GM21515 (cell line): ENCODE results near the gene LRRC4C.
"Not testable (repeated sequence)": the region's sequence is repeated elsewhere in the genome, so short reads cannot be mapped to it uniquely, and the experiment has no call there.

Source experiments
- ATAC-seq: cut with Tn5 transposase; IDR thresholded peaks from one replicate; pipeline ENCODE4 v1.9.1; 2021; ENCODE audit not compliant: unreplicated experiment

Gene LRRC4C

GRCh38 chr11:41044747-41045146 is 414.7 kb downstream of the LRRC4C start:
- ATAC-seq: no peak

DNA sequence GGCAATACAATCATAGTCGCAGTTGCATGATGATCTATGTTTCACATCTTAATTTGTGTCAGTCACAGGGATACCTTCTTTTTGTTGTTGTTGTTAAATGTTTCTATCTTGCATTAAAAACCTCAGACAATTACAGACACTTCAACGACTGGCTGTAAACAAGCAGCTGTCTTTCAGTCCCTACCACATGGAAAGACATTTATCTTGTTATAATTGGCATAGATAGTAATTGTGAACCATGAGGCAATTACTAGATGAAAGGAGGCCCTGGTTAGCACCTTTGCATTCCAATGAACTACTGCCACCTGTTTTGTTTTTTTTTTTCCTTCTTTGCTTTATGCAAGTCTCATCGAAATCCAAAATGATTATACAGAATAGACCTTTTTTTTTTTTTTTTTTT is 416.8 kb downstream of the LRRC4C start:
- ATAC-seq: no peak

DNA sequence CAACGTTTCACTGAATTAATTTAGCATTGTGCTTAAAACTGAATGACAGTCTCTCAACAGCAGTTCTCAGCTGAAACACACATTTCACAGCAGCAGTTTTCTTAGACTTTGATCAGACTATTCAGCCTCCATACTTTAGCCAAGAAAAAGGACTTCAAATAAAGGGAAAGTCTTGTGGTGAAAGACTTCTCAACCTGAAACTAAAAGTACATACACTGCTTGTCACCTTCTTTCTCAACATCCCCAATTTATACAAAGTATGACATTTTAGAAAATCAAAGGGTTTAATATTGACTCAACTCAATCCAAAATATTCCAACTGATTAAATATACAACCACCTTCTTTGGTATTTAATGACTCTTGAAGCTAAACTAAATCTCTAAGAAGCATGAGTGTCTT is 419.0 kb downstream of the LRRC4C start:
- no peak for ATAC-seq

DNA sequence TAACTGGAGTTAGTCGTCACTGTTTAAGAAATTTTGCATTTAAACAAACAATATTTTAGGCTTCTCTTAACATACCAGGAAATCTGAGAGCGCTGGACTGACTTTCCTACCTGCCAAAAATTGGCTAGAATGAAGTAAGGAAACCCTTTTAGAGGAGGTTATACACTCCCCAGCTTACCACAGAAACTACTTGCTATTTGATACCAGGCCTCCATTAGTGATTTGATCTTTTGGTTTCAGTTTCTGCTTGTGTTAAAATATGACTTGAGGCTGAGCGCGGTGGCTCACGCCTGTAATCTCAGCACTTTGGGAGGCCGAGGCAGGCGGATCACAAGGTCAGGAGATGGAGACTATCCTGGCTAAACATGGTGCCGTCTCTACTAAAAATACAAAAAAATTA is 419.9 kb downstream of the LRRC4C start:
- ATAC-seq: no peak

GRCh38 chr11:41031551-41032060 is 427.8 kb downstream of the LRRC4C start:
- ATAC-seq: no peak

DNA sequence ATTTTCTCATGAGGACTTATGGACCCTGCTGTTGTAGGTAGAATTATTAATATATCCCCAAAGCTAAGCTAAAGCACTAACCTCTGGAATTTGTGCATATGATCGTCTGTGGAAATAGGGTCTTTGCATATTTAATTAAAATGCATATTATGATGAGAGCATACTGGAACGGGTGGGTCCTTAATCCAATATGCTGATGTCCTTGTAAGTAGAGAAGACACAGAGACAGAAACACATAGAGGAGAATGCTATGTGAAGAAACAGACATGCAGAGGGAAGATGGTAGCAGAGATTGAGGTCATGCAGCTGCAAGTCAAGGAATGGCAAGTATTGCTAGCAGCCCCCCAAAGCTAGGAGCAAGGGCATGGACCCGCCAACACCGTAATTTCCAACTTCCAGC is 439.2 kb downstream of the LRRC4C start:
- ATAC-seq: no peak

DNA sequence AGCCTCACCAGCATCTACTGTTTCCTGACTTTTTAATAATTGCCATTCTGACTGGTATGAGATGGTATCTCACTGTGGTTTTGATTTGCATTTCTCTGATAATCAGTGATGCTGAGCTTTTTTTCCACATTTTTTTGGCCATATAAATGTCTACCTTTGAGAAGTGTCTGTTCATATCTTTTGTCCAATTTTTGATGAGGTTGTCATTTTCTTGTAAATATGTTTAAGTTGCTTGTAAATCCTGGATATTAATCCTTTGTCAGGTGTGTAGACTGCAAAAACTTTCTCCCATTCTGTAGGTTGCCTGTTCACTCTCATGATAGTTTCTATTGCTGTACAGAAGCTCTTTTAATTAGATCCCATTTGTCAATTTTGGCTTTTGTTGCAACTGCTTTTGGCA is 439.8 kb downstream of the LRRC4C start:
- not testable (repeated sequence) for ATAC-seq

DNA sequence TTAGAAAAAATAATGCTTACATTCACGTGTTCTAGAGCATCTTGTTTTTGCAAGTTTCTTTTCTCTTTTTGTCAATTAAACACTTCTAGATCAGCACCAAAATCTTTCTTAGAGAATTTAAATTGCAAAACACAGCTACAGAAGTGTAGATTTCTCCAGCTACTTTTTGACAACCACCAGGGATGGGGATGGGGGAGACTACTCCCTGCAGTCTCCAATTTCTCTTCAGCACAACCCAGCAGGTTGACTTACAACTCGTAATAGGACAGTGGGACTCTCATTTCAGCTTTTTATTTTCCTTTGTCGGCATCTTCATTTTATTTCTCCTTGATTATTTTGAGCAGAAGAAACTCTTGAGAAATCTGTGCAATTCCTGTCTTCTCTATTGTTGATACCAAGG is 441.2 kb downstream of the LRRC4C start:
- ATAC-seq: no peak

- no peak for ATAC-seq
These were observed 448.9 kb downstream of the LRRC4C start for GRCh38 chr11:41010361-41011050.

GRCh38 chr11:41005986-41006385 is 453.5 kb downstream of the LRRC4C start:
- ATAC-seq: no peak

- no peak for ATAC-seq
These were observed 455.8 kb downstream of the LRRC4C start for GRCh38 chr11:41003339-41004282.

DNA sequence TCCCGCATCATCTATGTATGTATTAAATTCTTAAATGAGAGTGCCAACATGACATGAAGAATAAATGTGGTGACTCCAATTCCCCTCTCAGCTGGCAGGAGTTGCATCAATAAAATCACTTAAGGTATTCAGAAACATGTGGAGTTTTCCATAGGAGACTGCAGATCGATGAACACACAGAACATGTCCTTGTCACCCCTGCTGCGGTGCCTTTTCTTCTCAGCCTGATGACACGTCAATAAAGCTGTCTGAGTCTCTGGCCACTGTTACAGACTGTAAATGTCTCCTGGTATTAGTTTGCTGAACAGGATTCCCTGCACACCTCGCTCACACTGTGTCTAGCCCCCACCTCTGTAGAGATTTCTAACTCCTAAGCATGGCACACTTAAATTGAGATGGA is 460.5 kb downstream of the LRRC4C start:
- ATAC-seq: no peak

GRCh38 chr11:40987776-40988435 is 471.5 kb downstream of the LRRC4C start:
- ATAC-seq: no peak

DNA sequence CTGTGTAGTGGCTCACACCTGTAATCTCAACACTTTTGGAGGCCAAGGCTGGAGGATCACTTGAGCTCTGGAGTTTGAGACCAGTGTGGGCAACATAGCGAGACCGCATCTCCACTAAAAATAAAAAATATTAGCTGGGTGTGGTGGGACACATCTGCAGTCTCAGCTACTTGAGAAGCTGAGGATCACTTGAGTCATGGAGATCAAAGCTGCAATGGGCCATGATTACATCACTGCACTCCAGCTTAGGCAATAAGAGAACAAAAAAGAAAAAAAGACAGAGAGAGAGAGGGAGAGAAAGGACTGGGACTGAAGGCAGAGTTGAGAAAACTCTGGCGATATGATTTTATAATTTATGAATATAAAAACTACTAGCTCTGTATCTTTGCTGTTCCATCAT is 473.1 kb downstream of the LRRC4C start:
- ATAC-seq: no peak

DNA sequence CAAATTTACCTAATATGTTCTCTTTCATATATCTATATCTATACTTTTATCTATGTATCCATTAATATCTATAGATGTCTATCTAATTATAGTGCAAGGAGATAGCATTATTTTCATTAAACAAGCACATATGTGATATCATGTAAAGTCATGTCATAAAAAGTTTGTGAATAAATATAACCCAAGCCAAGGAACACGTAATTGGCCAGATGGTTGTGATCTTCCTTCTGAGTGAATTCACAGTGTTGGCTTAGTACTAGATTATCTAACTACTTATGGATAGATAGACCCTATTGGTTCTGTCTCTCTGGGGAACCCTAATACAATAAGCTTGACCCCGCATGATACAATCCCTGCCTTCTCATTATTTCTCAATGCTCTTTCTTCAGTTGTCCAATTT is 484.4 kb downstream of the LRRC4C start:
- no peak for ATAC-seq

- no peak for ATAC-seq
These were observed 485.2 kb downstream of the LRRC4C start for GRCh38 chr11:40974186-40974795.

GRCh38 chr11:40958707-40959106 is 500.7 kb downstream of the LRRC4C start:
- ATAC-seq: no peak

- no peak for ATAC-seq
These were observed 507.0 kb downstream of the LRRC4C start for GRCh38 chr11:40952479-40952878.

DNA sequence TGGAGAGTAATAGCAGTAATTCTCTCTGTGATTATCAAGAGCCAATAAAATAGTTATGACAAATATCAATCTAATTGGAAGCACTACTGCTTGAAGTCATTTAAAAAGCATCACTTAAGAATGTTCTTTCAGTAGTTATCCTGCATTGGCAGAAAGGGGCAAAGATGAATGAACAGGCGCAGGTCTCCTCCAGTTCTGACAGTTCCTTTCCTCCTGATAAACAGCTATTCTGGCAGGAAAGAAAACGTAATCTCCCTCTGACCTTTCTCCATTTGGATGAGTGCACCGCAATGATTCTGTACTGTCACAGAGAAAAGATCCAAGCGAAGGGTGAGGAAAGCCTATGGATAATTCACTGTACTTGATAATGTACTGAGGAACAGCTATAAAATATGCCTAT is 521.5 kb downstream of the LRRC4C start:
- no peak for ATAC-seq

DNA sequence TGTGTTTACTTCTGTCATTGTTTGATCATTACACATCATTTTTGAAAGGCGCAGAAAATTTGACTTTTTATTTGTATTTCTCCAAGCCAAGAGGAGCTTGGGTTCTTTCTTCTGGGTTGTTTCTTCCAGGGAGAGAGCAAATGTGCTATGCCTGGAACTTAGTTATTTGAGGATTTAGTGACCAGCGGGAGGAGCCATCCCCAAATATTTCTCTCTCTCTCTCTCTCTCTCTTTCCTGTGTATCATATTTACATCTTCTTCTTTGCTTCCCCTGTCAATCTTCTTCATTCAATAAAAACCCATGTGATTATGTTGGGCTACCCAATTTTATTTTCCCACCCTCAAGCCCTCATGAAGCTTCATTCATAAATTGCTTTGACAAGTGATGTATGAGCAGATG is 534.5 kb downstream of the LRRC4C start:
- no peak for ATAC-seq

- ATAC-seq: no peak
These were observed 538.2 kb downstream of the LRRC4C start for GRCh38 chr11:40921246-40921645.
